B cell (primary cell): ENCODE measurements around the gene ANAPC5. TPM values are rescaled to one million over a fixed set of nuclear protein-coding genes. Genes with fewer than 3 reads are reported as not detected.
"Not testable (repeated sequence)": the region's sequence is repeated elsewhere in the genome, so short reads cannot be mapped to it uniquely, and the experiment has no call there.

Source experiments
- ATAC-seq: fragments of 200-7000 bp; cut with Tn5 transposase; one replicate; pipeline ENCODE4 v1.10.0; 2021; ENCODE audit warnings: low read depth, mild to moderate bottlenecking, moderate number of reproducible peaks, moderate library complexity
- CTCF ChIA-PET: fragments of 350-600 bp; sonication (Branson Sonifier 250); formaldehyde crosslinking; loops from one replicate; lab custom pipeline; 2021; ENCODE audit warnings: antibody characterized with exemption, inconsistent platforms; lab: Charles Lee
- POLR2A ChIA-PET: fragments of 350-600 bp; sonication (Branson Sonifier 250); formaldehyde crosslinking; loops from one replicate; lab custom pipeline; 2021; ENCODE audit warnings: antibody characterized with exemption; lab: Charles Lee
- DNase-seq: peaks from one replicate; pipeline ENCODE4 v3.0.0; 2013
- H2AFZ ChIP-seq: 2 replicates; pipeline ENCODE4 v1.6.1; 2012; ENCODE audit warnings: mild to moderate bottlenecking, low read depth, low read length; ENCODE audit not compliant: insufficient read depth, poor library complexity, severe bottlenecking
- H3K27ac ChIP-seq, 2 donors: 1 replicate in 1 of 2; 2 replicates in 1 of 2; pipeline ENCODE4 v1.5.1; 2012 to 2013; ENCODE audit warnings: low read length in 2 of 2, mild to moderate bottlenecking in 2 of 2, moderate library complexity in 1 of 2
- H3K27me3 ChIP-seq, 4 experiments: fragments of 200-600 bp in 1 of 4; sonication (generic) in 1 of 4; replicated peaks in 1 of 4; 1 replicate in 2 of 4; 2 replicates in 2 of 4; pipeline versions ENCODE4 v1.6.1 to v1.7.0; 2013 to 2016; ENCODE audit warnings: low read length in 3 of 4, mild to moderate bottlenecking in 2 of 4, mixed read lengths in 1 of 4, moderate library complexity in 1 of 4; ENCODE audit not compliant: insufficient read depth in 4 of 4, control insufficient read depth in 3 of 4; ENCODE audit errors: control extremely low read depth in 1 of 4
- H3K36me3 ChIP-seq, 2 experiments: replicated peaks in 1 of 2; 1 replicate in 1 of 2; 2 replicates in 1 of 2; pipeline versions ENCODE4 v1.6.1 to v1.7.1; 2013; ENCODE audit warnings: low read length in 1 of 2; ENCODE audit not compliant: insufficient read depth in 2 of 2, control insufficient read depth in 1 of 2; ENCODE audit errors: control extremely low read depth in 1 of 2, extremely low read depth in 1 of 2
- H3K4me1 ChIP-seq, 2 donors: fragments of 200-600 bp in 1 of 2; sonication (generic) in 1 of 2; 1 replicate in 1 of 2; 2 replicates in 1 of 2; pipeline versions ENCODE4 v1.5.1 to v1.6.1; 2013 to 2017; ENCODE audit warnings: low read length in 2 of 2; ENCODE audit not compliant: control insufficient read depth in 2 of 2, insufficient read depth in 2 of 2
- H3K4me2 ChIP-seq: replicated peaks from 2 replicates; pipeline ENCODE3; 2012; ENCODE audit warnings: mild to moderate bottlenecking, low read depth, low read length; ENCODE audit not compliant: poor library complexity, severe bottlenecking
- H3K4me3 ChIP-seq, 5 experiments: fragments of 200-600 bp in 1 of 5; sonication (generic) in 1 of 5; 1 replicate in 3 of 5; 2 replicates in 2 of 5; pipeline versions ENCODE4 v1.5.1 to v1.7.0; 2011 to 2016; ENCODE audit warnings: low read length in 4 of 5, mild to moderate bottlenecking in 4 of 5, low read depth in 2 of 5, control low read depth in 1 of 5, moderate library complexity in 1 of 5; ENCODE audit not compliant: insufficient read depth in 1 of 5; ENCODE audit errors: control extremely low read depth in 1 of 5, extremely low read depth in 1 of 5
- H3K79me2 ChIP-seq: fragments of 200-600 bp; sonication (generic); one replicate; pipeline ENCODE4 v1.6.0; 2016; ENCODE audit warnings: low read length; ENCODE audit not compliant: control insufficient read depth, insufficient read depth
- H3K9ac ChIP-seq: fragments of 200-600 bp; sonication (generic); 2 replicates; pipeline ENCODE4 v1.6.1; 2017; ENCODE audit warnings: mild to moderate bottlenecking, low read length, moderate library complexity
- H3K9me3 ChIP-seq, 3 donors: one replicate each; pipeline versions ENCODE4 v1.6.1 to v1.7.1; 2013; ENCODE audit warnings: low read length in 2 of 3; ENCODE audit not compliant: control insufficient read depth in 2 of 3, insufficient read depth in 1 of 3; ENCODE audit errors: control extremely low read depth in 1 of 3
- H4K20me1 ChIP-seq: 2 replicates; pipeline ENCODE4 v1.6.0; 2012; ENCODE audit warnings: mild to moderate bottlenecking, low read length; ENCODE audit not compliant: insufficient read depth, control insufficient read depth, poor library complexity, severe bottlenecking
- H3K27ac Mint-ChIP-seq: one replicate; pipeline ENCODE4 v1.8.0; 2021; ENCODE audit warnings: mixed read lengths
- H3K27me3 Mint-ChIP-seq: one replicate; pipeline ENCODE4 v1.8.0; 2021; ENCODE audit warnings: mixed read lengths
- H3K4me1 Mint-ChIP-seq: one replicate; pipeline ENCODE4 v1.8.0; 2021; ENCODE audit warnings: mixed read lengths
- H3K4me3 Mint-ChIP-seq: one replicate; pipeline ENCODE4 v1.8.0; 2021; ENCODE audit warnings: mixed read lengths
- H3K9me3 Mint-ChIP-seq: one replicate; pipeline ENCODE4 v1.8.0; 2022; ENCODE audit warnings: mixed read lengths; ENCODE audit not compliant: insufficient read depth
- EZH2 ChIP-seq: IDR thresholded peaks from 2 replicates; pipeline ENCODE4 v1.6.1; 2012; ENCODE audit warnings: borderline replicate concordance, low read depth, mild to moderate bottlenecking, moderate library complexity, low read length; ENCODE audit not compliant: insufficient read depth, poor library complexity, severe bottlenecking
- WGBS: methylation state at CpG from one replicate; pipeline ENCODE4 v1.1.5; 2013; ENCODE audit warnings: missing lambda C conversion rate; ENCODE audit not compliant: insufficient coverage; 5-methylcytosine and 5-hydroxymethylcytosine counted together
- intact Hi-C: fragments of 100-400 bp; cut with micrococcal nuclease; formaldehyde crosslinking; loops from one replicate; pipeline ENCODE4 v1.10.0; 2022
- polyA plus RNA-seq: library from polyadenylated mRNA; depleted of rRNA; stranded (reverse); fragments of >200 nt; gene quantifications from 2 replicates; pipeline ENCODE4 v1.2.3, GENCODE V29; 2012
- total RNA-seq, 2 donors: library from RNA; stranded (reverse); fragments of 120-200 nt in 1 of 2; gene quantifications; 1 replicate in 1 of 2; 2 replicates in 1 of 2; pipeline versions ENCODE4 v1.2.3 to v1.2.4, GENCODE V29; 2013 to 2022
- TF ChIP-seq, protein P1 (sequence below): fragments of 200-600 bp; IDR thresholded peaks from one replicate; pipeline ENCODE4 v1.8.0; 2022; ENCODE audit warnings: antibody characterized with exemption, mild to moderate bottlenecking

ANAPC5 gene
- total and polyA plus RNA-seq, 2 donors (not counting 1 experiment from before 2014, with no cell fraction given): 150 to 171 TPM

DNA sequence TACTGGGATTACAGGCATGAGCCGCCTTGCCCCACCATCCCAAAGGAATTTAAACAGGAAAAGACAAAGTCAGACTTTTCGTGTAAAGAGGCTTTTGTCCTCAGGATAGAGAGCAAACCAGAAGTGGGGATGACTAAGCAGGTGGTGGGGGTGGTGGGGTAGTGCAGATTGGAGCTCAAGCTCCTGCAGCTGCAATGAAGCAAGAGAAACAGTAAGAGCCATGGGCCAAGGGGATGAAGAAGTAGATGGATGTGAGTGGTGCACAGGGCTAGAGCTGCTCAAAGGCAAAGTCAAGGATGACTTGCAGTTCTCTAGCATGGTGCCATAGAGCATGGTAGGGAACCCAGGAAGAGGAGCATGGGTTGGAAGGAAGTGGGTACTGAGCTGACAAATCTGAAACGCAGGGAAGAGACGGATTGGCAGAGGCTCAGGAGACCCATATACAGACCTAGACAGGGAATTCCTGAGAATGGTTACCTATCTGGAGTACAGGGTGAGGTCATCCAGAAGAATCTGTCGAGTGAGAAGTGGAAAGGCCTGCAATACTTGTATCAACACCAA, 36.3 kb upstream of the ANAPC5 start:
- H3K4me3 Mint-ChIP-seq: no peak overlapping the region
- H3K27me3 Mint-ChIP-seq: peaks cover 4% of the 10 kb centered on the region
- ChIA-PET POLR2A (no interaction called here), CTCF (interaction anchor here (1.5 kb wide), 1 partner anchor 12 kb away, joined by 5 read pairs; the partner anchor contains the start of gene RNF34)
- TF ChIP-seq, protein P1, sequence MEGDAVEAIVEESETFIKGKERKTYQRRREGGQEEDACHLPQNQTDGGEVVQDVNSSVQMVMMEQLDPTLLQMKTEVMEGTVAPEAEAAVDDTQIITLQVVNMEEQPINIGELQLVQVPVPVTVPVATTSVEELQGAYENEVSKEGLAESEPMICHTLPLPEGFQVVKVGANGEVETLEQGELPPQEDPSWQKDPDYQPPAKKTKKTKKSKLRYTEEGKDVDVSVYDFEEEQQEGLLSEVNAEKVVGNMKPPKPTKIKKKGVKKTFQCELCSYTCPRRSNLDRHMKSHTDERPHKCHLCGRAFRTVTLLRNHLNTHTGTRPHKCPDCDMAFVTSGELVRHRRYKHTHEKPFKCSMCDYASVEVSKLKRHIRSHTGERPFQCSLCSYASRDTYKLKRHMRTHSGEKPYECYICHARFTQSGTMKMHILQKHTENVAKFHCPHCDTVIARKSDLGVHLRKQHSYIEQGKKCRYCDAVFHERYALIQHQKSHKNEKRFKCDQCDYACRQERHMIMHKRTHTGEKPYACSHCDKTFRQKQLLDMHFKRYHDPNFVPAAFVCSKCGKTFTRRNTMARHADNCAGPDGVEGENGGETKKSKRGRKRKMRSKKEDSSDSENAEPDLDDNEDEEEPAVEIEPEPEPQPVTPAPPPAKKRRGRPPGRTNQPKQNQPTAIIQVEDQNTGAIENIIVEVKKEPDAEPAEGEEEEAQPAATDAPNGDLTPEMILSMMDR: no peak
- no peak for TF ChIP-seq EZH2
- no peak overlapping the region for H3K27ac Mint-ChIP-seq
- 36% methylated on average over 4 of the region's 5 CpGs for WGBS
- peaks cover 8% of the 10 kb centered on the region for H3K4me1 Mint-ChIP-seq
- Histone ChIP-seq H2AFZ (no peak overlapping the region), H3K9me3 (no peaks in the 10 kb centered on the region), H4K20me1 (no peaks in the 10 kb centered on the region), H3K27me3 (no peaks in the 10 kb centered on the region), H3K36me3 (no peaks in the 10 kb centered on the region), H3K27ac (no peak overlapping the region), H3K4me3 (no peak overlapping the region), H3K4me1 (peaks cover 3 to 7% of the 10 kb centered on the region in 2 donors), H3K9ac (no peak overlapping the region), H3K79me2 (no peaks in the 10 kb centered on the region), H3K4me2 (no peak overlapping the region)
- no peaks in the 10 kb centered on the region for H3K9me3 Mint-ChIP-seq
- intact Hi-C loops: no loop called here
- no peak for DNase-seq
- no peak for ATAC-seq

DNA sequence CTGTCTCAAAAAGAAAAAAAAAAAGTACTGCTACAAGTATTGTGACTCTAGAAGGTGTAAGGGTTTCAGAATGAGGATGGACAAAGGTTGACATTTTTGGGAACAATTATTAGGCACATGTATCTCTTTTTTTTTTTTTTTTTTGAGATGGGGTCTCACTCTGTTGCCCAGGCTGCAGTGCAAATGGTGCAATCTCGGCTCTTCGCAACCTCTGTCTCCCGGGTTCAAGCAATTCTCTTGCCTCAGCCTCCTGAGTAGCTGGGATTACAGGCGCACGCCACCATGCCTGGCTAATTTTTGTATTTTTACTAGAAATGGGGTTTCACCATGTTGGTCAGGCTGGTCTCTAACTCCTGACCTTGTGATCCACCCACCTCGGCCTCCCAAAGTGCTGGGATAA, 32.7 kb upstream of the ANAPC5 start:
- H3K36me3 ChIP-seq, H3K9me3 Mint-ChIP-seq, H3K4me3 Mint-ChIP-seq, H3K27ac ChIP-seq, H4K20me1 ChIP-seq, intact Hi-C loops, ATAC-seq, H3K79me2 ChIP-seq, POLR2A ChIA-PET, H3K4me2 ChIP-seq, H3K4me1 Mint-ChIP-seq, H2AFZ ChIP-seq, H3K27me3 Mint-ChIP-seq, H3K27me3 ChIP-seq, H3K4me3 ChIP-seq, H3K9ac ChIP-seq, H3K4me1 ChIP-seq, H3K9me3 ChIP-seq, DNase-seq, H3K27ac Mint-ChIP-seq: not testable (repeated sequence)
- WGBS: 93% methylated on average over 3 of the region's 6 CpGs
- CTCF ChIA-PET: interaction anchor here (0.7 kb wide), 1 partner anchor 610 kb away, joined by 3 read pairs; no protein-coding TSS in a partner anchor
